Endothelial cell of umbilical vein (primary cell): ENCODE data around the gene TOP1.

Source experiments
- EZH2 ChIP-seq: IDR thresholded peaks from 2 replicates; pipeline ENCODE4 v1.6.1; 2012; ENCODE audit warnings: borderline replicate concordance, low read depth, mild to moderate bottlenecking, moderate library complexity, low read length, inconsistent platforms; ENCODE audit not compliant: severe bottlenecking
- FOS ChIP-seq: IDR thresholded peaks from 2 replicates; pipeline ENCODE4 v1.6.1; 2011; ENCODE audit warnings: mild to moderate bottlenecking, low read length, moderate library complexity, borderline replicate concordance; ENCODE audit not compliant: insufficient read depth
- JUN ChIP-seq: IDR thresholded peaks from 2 replicates; pipeline ENCODE4 v1.6.1; 2011; ENCODE audit warnings: borderline replicate concordance, low read depth; ENCODE audit not compliant: insufficient read length, insufficient read depth
- POLR2A ChIP-seq: IDR thresholded peaks from 2 replicates; pipeline ENCODE4 v1.6.1; 2012; ENCODE audit warnings: low read depth, mild to moderate bottlenecking, control low read depth, low read length
- POLR2AphosphoS5 ChIP-seq: IDR thresholded peaks from 2 replicates; pipeline ENCODE4 v1.6.1; 2012; ENCODE audit warnings: low read depth, mild to moderate bottlenecking, control low read depth, low read length, moderate library complexity; ENCODE audit not compliant: insufficient read depth
- TF ChIP-seq, protein P1 (sequence below), 2 donors: IDR thresholded peaks; 1 replicate in 1 of 2; 2 replicates in 1 of 2; pipeline ENCODE4 v1.5.1; 2011; ENCODE audit warnings: low read length in 2 of 2, mild to moderate bottlenecking in 2 of 2, moderate library complexity in 2 of 2, control low read depth in 1 of 2, inconsistent platforms in 1 of 2, low read depth in 1 of 2; ENCODE audit not compliant: insufficient read depth in 1 of 2; ENCODE audit errors: extremely low read depth in 1 of 2
- TF ChIP-seq, protein P2 (sequence below): IDR thresholded peaks from 2 replicates; pipeline ENCODE4 v1.6.1; 2011; ENCODE audit not compliant: insufficient read depth, insufficient read length

DNA sequence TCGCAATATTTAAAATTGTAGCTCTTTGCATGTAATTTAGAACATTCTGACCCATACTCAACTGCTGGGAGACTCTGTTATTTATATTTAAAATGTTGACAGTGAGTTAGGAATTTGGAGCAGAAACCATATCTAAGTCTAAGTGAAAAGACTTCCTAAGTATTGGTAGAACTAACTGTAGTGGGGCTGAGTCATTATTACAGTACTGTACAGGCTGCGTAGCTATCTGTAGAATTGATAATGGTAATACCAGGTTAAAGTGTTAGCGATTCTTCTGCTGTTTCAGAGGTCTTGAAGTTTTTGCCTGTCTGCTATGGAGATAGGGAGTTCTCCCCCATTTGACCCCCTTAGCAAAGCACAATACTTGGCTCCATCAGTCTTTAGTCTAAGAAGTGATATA is 3.6 kb downstream of the TOP1 start:
- TF ChIP-seq, protein P1, sequence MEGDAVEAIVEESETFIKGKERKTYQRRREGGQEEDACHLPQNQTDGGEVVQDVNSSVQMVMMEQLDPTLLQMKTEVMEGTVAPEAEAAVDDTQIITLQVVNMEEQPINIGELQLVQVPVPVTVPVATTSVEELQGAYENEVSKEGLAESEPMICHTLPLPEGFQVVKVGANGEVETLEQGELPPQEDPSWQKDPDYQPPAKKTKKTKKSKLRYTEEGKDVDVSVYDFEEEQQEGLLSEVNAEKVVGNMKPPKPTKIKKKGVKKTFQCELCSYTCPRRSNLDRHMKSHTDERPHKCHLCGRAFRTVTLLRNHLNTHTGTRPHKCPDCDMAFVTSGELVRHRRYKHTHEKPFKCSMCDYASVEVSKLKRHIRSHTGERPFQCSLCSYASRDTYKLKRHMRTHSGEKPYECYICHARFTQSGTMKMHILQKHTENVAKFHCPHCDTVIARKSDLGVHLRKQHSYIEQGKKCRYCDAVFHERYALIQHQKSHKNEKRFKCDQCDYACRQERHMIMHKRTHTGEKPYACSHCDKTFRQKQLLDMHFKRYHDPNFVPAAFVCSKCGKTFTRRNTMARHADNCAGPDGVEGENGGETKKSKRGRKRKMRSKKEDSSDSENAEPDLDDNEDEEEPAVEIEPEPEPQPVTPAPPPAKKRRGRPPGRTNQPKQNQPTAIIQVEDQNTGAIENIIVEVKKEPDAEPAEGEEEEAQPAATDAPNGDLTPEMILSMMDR (IDR thresholded peaks at IDR 0.05; ENCODE audit: extremely low read depth in 1 of 2, insufficient read depth in 1 of 2, low read depth in 1 of 2, low read length in 2 of 2), result no peak
- TF ChIP-seq, protein P2, sequence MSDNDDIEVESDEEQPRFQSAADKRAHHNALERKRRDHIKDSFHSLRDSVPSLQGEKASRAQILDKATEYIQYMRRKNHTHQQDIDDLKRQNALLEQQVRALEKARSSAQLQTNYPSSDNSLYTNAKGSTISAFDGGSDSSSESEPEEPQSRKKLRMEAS, result no peak
- TF ChIP-seq POLR2A, result no peak
- no peak for TF ChIP-seq EZH2
- TF ChIP-seq FOS, result peak; percentile 51
- no peak for TF ChIP-seq POLR2AphosphoS5
- TF ChIP-seq JUN, result no peak
